HTR-8/SVneo (cell line): Measurements from ENCODE around the gene EGFL8.
A peak's percentile ranks its signal among the peaks of the same experiment; 100 is the strongest.

ENCODE experiments used
- DNase-seq: peaks from one replicate; pipeline ENCODE4 v3.0.0; 2011; ENCODE audit warnings: low spot score, mixed read lengths; ENCODE audit not compliant: insufficient read length
- FAIRE-seq: peaks from 2 replicates; lab custom pipeline; 2011; peaks lifted over from hg19 to GRCh38; lab: Jason Lieb, UNC

Gene EGFL8

DNA sequence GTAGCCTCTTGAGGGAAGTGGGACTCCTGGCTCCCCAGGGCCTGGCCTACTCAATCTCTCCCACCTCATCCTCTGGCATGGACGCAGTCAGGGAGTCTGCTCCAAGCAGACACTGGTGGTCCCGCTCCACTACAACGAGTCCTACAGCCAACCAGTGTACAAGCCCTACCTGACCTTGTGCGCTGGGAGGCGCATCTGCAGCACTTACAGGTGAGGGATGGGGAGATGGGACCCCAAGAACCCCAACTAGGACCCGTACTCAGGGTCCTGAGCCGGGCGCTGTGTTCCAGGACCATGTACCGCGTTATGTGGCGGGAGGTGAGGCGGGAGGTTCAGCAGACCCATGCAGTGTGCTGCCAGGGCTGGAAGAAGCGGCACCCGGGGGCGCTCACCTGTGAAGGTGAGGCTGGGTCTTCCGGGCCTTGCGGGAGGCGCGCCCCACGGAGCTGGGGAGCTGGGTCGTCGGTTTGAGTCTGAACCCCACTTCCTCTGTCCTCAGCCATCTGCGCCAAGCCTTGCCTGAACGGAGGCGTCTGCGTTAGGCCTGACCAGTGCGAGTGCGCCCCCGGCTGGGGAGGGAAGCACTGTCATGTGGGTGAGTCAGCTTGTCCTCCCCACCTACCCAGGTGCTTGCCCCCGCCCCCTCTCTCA is 2.1 kb downstream of the EGFL8 start:
- DNase-seq (no peak), FAIRE-seq (no peak)

DNA sequence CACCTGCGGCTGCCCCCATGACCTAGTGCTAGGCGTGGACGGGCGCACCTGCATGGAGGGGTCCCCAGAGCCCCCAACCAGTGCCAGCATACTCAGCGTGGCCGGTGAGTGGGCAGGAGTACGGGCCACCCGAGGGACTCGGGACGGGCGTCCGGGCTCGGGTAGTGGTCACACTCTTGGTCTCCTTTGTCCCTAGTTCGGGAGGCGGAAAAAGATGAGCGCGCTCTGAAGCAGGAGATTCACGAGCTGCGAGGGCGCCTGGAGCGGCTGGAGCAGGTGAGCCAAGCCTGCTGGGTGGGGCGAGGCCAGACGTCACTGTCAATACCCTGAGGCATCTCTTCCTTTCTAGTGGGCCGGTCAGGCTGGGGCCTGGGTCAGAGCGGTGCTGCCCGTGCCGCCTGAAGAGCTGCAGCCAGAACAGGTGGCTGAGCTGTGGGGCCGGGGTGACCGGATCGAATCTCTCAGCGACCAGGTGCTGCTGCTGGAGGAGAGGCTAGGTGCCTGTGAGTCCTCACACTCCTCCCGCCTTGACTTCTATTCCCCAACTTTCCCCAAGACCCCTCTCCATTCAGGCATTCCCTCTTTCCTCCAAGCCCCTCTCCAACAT is 2.9 kb downstream of the EGFL8 start:
- no peak for FAIRE-seq
- no peak for DNase-seq

DNA sequence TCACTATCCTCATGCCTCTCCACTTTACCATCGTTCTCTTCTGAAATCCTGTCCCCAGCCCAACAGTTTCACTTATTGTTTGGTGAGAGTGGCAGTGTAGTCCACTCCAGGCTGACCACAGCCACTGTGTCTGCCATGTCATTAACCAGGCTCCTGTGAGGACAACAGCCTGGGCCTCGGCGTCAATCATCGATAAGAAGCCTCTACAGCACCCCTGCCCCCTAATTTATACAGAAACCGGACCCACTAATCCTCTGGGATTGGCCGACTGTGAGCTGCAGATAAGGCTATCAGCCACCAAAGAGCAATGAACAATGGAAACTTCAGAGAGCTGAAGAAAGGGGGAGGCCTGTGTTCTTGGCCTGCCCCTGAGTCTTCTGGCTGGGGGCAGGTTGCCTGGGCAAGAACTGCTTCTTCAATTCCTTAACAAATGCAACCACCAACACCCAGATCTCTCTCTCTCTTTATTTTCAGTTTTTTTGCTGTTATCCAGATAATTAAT is 3.4 kb downstream of the EGFL8 start:
- FAIRE-seq (no peak), DNase-seq (no peak)

DNA sequence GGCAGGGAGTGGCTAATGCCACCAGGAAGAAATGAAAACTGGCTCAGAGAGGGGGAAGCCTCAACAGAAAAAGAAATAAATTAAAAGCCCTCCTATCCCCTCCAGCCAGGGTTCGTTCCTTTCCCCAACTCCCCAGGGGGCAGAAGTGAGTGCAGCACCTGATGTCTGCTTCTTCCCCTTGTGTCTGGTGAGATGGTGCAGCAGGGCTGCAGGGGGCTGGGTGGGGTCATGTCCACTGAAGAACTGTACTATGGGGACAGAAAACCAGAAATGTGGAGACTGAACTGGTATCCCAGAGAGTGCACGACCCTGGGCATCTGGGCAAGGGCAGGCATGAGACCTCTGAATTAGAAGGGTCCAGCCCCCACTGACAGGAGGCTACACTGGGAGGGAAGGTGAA is 4.0 kb downstream of the EGFL8 start:
- no peak for FAIRE-seq
- DNase-seq, result no peak

DNA sequence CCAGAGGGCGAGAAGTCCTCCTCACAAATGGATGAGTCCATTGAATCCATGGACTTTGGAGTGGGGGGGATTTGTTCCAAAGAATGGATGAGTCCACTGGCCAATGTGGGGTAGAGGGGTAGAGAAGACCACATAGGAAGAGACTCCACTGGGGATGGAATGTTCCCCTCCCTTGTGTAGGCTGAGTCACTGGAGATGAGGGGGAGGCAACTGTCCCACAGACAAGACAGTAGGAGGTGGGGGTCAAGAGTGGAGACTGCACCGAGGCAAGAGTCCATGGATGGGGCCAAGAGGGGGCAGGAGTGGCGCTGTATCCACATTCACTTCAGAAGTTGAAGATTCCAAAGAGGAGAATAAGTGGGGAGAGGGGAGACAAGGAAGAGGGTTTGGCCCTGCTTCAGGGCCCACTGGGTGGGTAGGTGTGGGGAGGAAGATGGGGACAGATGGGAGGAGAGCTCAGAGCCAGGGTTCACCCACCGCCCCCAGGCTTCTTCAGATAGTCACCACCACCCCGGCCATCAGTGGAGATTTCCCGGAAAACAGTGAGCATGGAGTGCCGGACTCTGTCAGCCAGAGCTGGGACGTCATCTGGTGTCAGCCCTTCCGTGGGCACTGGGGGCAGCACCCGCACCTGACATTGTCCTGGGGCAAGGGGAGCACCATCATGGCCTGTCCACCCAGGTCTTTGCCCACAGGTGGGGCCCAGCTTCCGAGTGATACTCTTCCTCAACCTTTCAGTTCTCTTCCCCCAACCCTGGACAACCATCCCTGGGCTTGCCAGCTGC is 4.6 kb downstream of the EGFL8 start:
- FAIRE-seq (no peak), DNase-seq (no peak)

DNA sequence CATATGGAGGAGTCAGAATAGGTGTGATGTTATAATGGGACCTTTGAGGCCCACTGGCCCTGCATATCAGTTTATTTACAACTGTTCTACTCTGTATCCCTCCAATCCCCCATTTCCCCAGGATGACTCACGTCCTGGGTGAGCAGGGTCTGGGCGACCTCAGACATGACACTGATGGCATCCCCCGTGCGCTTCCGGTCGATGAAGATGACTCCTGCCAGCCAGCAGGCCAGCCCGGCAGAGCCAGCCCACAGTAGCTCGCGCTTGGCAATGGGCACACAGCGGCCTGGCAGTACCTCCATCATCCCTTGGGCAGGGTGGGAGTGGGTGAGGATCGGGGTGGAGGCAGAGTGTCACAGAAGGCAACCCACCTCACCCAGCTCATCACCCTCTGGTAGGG is 5.9 kb downstream of the EGFL8 start:
- no peak for FAIRE-seq

DNA sequence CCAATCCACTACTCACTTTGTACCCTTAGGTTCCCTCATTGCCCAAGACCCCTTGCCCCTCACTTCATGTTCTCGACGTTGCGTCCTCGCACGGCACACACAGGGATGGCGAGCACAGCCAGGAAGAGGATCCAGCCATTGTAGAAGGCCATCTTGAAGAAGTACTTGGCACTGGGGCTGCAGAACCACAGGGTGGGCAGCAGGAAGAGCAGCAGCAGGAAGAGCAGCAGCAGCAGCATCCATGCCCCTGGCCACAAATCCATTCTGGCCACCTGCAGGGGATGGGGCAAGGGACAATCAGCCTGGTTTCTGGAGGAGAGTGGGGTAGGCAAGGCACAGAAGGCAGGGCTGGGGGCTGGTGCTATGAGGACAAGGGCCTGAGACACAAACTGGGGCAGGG is 6.8 kb downstream of the EGFL8 start:
- DNase-seq, result no peak
- no peak for FAIRE-seq

More for the DNA sequence above, 5.9 kb downstream of the EGFL8 start:
- DNase-seq, result no peak

DNA sequence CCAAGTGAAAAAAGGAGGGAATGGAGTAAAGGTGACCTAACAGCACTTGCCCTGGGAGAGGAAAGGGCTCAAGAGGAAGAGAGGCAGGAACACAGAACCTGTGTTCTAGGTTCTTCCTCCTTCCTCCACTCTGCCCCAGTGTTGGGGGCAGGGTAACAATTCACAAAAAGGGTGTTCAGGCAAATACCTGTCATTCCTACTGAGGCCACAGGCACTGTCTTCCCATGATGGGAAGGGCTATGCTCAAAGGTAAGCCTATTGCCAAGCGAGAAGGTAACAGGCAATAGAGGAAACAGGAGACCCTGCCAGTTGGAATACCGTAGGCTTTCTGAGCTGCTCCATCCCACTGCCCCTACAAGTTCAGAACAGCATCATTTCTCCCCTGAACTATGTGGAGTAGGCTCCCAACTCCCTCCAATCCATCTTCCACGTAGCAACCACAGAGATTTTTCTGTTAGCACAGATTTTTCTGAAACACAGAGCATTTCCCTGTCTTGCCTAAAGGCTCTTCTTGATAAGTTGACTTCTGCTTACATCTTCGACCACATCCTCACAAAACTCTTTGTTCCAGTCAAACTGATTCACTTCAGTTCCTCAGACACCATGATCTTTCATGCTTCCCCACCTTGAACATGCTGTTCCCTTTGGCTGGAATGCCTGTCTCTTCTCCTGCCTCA is 8.8 kb downstream of the EGFL8 start:
- DNase-seq, result no peak

DNA sequence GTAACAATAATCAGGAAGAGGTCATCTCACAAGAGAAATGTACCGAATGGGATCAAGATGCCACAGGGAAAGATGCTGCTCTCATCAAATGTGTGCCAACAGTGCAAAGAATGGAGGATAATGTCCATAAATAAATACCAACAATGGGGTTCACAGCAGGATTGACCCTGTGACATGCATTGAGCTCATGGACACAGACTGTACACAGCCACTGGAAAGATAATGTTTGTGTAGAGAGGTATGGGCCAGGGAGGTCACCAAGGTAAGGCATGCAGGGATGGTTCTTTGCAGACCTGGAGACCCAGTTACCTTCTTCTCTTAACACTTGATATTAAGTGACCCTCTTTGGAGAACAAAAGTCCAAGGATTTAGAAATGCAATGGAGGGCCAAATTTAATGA is 10.0 kb downstream of the EGFL8 start:
- DNase-seq, result no peak
- FAIRE-seq, result no peak

More for the DNA sequence above, 8.8 kb downstream of the EGFL8 start:
- no peak for FAIRE-seq

DNA sequence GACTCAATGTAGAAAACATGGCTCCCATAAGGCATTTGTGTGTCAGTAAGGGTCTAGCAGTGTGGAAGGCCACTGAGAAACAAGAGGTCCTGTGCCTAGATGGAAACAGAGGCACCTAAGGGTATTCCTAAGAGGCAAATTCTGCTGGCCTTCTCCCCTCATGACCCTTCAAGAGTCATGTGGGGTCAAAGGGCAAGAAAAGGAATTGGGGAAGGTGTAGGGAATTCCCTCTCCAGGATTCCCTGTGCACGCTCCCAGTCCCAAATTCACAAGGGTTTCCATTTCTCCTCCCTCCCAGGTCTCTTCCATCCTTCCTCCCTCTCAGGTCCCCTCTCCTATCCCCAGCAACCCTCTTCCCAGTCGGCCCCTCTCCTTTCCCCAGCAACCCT is 10.9 kb downstream of the EGFL8 start:
- DNase-seq, result no peak
- FAIRE-seq, result no peak

DNA sequence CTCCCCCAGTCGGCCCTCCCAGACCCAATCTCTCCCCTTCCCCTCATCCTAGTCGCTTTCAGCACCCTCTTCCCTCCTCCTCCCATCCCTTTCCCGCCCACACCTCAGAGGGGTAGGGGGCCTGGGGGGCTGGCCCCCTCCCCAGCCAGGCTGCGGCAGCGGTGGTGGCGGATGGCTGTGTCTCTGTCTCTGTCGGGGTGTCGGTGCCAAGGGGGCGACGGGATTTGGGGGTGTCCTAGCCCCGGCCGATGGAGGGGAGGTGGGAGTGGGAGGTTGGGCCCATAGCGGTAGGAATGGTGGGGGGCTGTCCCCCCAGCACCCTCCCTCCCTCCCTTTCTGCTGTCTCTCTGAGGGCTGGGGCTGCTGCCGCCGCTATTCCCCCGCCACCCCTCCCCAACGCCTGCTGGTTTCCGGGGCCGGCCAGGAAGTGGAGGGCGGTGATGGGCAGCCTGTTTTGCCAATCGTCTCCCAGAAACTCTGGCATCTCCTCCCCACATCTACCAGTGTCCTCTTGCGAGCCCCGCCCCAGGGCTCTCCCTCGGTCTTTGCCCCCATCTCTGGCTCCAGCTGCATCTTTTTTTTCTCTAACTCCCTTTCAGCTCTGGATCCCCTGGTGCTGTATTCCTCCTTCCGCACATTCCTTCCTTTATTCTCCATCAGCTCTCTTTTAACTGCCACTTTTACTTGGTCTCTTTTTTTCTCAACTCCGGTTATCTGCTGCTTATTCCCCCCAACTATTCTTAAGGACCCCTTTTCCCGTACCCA is 11.5 kb downstream of the EGFL8 start, which contains the start of gene AGPAT1:
Gene AGPAT1, minus strand, starts transcription at position 374 of the 765 bp plus-strand sequence. CDS start 4,588 bp downstream, outside the sequence.
- FAIRE-seq (no peak), DNase-seq (peak; percentile 97)

DNA sequence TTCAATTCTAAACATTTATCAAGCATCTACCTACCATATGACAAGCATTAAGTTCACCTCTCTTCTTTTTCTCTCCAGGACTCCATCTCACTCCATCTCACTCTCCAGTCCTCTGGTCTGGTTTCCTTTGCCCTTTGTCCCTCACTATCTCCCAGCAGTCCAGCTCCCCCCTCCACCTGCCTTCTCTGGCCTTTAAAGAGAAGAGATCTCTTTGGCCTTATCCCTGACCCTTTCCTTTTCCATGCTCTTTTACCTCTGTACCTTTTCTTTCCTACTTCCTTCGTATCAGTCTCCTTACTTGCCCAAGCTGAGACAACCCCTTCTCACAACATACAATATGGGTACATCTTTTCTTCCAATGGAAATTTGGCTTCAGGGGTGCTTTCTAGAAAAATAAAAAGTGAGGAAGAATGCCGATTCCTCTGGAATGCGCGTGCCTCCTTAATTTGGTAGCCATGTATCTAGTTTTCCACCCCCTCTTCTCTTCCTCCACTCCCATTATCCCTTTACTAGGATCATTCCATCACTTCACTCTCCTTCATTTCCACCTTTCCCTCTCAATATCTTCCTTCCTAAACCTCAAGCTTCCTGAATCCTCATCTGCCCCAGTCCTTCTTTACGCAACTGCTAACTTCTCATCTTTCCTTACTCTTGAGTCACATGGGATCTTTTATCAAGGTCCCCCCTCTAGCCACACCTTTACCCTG is 12.2 kb downstream of the EGFL8 start:
- no peak for FAIRE-seq

DNA sequence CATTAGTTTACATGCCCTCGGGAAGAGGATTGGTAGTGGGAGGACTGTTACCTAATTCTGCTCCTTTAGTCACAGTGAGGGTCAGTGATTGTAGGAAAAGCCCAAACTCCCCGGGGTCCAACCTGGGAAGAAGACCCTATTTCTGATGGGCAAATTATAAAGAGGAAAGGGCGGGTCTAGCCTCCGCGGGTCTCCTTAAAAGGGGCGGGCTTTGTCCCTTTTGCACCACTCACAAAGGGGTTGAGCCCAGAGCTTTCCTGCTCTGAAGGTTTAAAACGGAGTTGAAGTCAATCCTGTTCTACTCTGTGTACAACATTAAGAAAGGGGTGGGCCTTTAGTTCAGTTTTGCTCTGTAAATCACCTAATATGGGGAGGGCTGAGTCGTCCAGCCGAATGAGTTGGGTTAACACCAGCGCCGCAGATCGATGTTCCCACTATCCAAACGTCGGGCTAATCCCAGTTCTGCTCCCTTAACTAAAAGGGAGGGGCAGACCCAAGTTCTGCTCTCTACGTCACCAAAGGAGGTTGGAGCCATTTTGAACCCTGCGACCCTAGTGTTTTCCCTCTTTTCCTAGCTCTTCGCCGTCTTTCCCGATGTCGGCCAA is 12.9 kb downstream of the EGFL8 start:
- FAIRE-seq, result no peak
- no peak for DNase-seq

More for the DNA sequence above, 12.2 kb downstream of the EGFL8 start:
- no peak for DNase-seq

DNA sequence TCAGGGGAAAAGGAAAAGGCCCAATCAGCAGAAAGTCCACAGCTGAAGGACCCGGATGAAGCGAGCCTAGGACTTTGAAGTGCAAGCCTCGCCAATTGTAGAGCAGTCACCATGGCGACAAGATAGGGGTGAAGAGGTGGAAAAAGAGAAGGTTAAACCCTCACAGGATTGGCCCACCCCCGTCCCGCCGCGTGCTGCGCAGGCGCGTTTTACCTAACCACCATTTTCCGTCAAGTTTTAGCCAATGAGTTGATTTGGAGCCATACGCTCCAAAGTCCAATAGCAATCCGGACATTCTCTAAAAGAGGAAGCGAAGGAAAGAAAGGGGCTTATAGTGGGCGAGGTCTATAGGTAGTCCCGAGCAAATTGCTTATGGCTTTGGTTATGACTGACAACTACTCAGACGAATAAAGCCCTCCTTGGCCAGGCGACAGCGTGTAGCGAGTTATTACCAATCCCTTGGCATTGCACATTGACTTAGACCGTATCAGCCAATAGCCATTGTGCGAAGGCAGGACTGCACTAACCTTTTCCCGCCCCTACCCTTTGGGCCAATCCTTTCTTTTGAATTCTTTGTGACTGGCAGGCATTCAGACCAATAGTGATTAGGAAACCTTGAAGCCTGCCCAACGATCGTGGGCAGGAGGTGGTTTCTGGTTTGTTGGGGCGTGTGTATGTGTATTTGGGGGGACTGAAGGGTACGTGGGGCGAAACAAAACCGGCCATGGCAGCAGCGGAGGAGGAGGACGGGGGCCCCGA is 13.6 kb downstream of the EGFL8 start, which contains the start of gene RNF5:
Gene RNF5, plus strand, starts transcription at position 618 of the 759 bp plus-strand sequence. Its CDS starts 107 bp downstream, at position 725.
- FAIRE-seq, result peak; percentile 92
- peak; percentile 97 for DNase-seq

DNA sequence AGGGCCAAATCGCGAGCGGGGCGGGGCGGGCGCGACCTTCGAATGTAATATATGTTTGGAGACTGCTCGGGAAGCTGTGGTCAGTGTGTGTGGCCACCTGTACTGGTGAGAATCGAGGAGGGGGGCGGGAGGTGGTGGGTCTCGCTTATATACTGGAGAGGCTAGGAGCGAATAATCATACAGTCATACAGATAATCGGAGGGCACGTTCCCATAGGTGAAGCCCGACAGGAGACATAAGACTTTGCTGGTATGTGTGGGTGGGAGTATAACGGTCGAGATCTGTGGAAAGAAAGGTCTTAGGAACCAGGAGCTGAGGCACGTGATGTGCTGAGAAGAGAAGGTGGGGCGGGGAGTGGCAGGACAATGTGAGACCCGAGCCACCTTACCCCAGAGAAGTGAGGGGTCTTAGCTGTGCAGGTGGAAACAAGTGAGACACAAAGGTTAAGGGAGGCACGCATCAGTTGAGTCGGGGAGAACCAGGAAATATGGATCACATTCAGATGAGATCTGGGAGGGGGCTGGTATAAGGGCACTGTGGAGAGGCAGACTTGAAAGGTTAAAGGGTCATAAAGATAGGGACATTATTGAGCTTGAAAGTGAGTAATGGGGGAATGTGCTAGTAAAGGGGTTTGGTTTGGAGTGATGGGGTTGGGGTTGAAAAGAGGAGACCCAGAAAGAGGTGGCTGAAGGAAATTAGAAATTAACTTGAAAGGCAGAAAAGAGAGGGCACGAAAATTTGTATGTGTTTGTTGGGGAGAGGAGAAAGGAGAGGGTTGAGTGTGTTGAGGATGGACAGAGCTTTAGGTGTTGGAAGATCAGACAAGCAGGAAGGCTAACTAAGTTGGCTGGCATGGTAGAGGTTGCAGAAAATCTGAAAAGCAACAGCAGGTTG is 14.4 kb downstream of the EGFL8 start:
- FAIRE-seq, result no peak
- DNase-seq, result no peak

DNA sequence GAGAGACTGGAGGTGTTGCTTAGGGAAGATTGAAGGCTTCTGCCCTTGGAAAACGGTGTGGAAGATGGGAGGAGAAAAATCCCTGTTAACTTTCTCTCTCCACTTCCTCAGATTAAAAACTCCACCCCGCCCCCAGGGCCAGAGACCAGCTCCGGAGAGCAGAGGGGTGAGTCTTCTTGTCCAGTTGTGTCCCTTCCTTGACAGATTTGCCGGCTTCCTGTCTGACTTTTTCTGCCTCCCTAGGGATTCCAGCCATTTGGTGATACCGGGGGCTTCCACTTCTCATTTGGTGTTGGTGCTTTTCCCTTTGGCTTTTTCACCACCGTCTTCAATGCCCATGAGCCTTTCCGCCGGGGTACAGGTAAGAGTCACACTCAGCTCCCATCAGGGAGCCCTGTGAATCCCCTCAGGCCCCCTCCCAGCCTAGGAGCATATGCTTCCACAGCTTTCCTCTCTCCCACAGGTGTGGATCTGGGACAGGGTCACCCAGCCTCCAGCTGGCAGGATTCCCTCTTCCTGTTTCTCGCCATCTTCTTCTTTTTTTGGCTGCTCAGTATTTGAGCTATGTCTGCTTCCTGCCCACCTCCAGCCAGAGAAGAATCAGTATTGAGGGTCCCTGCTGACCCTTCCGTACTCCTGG is 15.5 kb downstream of the EGFL8 start:
- no peak for DNase-seq
- no peak for FAIRE-seq
